Suprapubic skin (tissue), 4 donors: Measurements from ENCODE around the gene CFAP92. TPM values are rescaled to one million over a fixed set of nuclear protein-coding genes. Genes with fewer than 3 reads are reported as not detected.
A peak's percentile ranks its signal among the peaks of the same experiment; 100 is the strongest.

Experiments
- DNase-seq, 2 donors: peaks; one replicate each; pipeline ENCODE4 v3.0.0-alpha.2; 2019; ENCODE audit warnings: low spot score in 2 of 2
- H3K27ac ChIP-seq: fragments of 200-600 bp; sonication (generic); one replicate; pipeline ENCODE4 v1.5.1; 2019
- H3K27me3 ChIP-seq: fragments of 200-600 bp; sonication (generic); one replicate; pipeline ENCODE4 v1.5.1; 2019
- H3K36me3 ChIP-seq: fragments of 200-600 bp; sonication (generic); one replicate; pipeline ENCODE4 v1.5.1; 2019
- H3K4me1 ChIP-seq: fragments of 200-600 bp; sonication (generic); one replicate; pipeline ENCODE4 v1.5.1; 2019
- H3K4me3 ChIP-seq: fragments of 200-600 bp; sonication (generic); one replicate; pipeline ENCODE4 v1.5.1; 2019; ENCODE audit warnings: mild to moderate bottlenecking
- H3K9me3 ChIP-seq: fragments of 200-600 bp; sonication (generic); one replicate; pipeline ENCODE4 v1.5.1; 2019
- EP300 ChIP-seq: sonication (generic); formaldehyde crosslinking; IDR thresholded peaks from one replicate; pipeline ENCODE4 v1.6.1; 2017; ENCODE audit warnings: antibody characterized with exemption
- POLR2A ChIP-seq, 2 donors: fragments of 450-650 bp; IDR thresholded peaks; one replicate each; pipeline ENCODE4 v1.6.1; 2017; ENCODE audit warnings: antibody characterized with exemption in 2 of 2, mild to moderate bottlenecking in 2 of 2, moderate library complexity in 2 of 2
- POLR2AphosphoS5 ChIP-seq, 3 donors: sonication (generic); formaldehyde crosslinking; IDR thresholded peaks; one replicate each; pipeline ENCODE4 v1.6.1; 2017; ENCODE audit warnings: antibody characterized with exemption in 3 of 3
- WGBS: methylation state at CpG from one replicate; pipeline ENCODE4 v1.1.5; 2018; 5-methylcytosine and 5-hydroxymethylcytosine counted together
- total RNA-seq, 4 donors: library from RNA; depleted of rRNA; stranded (reverse); fragments of >200 nt; gene quantifications; one replicate each; pipeline ENCODE4 v1.1.0, GENCODE V29; 2016
- TF ChIP-seq, protein P1 (sequence below), 2 donors: fragments of 200-600 bp in 1 of 2; fragments of 450-650 bp in 1 of 2; sonication (generic) in 1 of 2; IDR thresholded peaks; one replicate each; pipeline ENCODE4 v1.5.1; 2016 to 2019; ENCODE audit warnings: antibody characterized with exemption in 2 of 2, mild to moderate bottlenecking in 1 of 2, moderate library complexity in 1 of 2

CFAP92 gene
- total RNA-seq, 4 donors from 2014 or later, result 0.11 to 1.7 (median 0.87) TPM

DNA sequence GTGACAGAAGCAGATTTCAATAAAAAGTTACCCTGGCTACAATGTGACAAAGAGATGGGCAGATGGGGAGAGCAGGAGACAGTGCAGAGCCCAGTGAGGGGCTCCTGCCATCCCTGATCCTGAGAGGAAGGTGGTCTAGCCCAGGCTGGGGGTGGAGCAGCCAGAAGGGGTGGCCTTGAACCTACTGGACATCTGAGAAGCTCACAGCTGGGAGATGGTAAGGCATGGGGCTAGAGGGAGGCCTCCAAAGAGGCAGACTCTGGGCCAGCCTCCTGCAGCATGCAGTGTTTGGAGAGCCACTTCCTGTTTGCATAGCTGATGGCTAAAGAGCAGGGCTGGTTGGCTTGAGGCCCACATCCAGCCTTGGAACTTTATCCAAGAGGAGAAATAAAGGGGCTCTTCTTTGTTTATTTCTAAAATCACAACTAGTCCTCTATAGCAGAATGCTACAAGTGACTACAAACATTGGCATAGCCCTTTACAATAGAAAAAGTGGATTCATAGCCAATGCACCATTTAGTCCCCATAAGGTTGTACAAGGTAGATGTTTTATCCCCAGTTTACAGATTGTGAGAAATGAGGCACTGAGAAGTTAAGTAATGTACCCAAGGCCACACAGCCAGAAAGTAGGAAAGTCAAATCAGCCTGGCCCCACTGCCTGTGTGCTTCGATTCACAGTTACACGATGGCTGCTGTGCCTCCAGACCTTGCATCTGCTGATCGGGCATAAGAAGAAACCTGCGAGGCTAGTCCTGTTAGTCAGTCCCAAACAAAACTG, 11.8 kb upstream of the CFAP92 start:
- TF ChIP-seq, protein P1, sequence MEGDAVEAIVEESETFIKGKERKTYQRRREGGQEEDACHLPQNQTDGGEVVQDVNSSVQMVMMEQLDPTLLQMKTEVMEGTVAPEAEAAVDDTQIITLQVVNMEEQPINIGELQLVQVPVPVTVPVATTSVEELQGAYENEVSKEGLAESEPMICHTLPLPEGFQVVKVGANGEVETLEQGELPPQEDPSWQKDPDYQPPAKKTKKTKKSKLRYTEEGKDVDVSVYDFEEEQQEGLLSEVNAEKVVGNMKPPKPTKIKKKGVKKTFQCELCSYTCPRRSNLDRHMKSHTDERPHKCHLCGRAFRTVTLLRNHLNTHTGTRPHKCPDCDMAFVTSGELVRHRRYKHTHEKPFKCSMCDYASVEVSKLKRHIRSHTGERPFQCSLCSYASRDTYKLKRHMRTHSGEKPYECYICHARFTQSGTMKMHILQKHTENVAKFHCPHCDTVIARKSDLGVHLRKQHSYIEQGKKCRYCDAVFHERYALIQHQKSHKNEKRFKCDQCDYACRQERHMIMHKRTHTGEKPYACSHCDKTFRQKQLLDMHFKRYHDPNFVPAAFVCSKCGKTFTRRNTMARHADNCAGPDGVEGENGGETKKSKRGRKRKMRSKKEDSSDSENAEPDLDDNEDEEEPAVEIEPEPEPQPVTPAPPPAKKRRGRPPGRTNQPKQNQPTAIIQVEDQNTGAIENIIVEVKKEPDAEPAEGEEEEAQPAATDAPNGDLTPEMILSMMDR (IDR thresholded peaks at IDR 0.05), result no peak
- peaks cover 51% of the 10 kb centered on the region for H3K4me1 ChIP-seq
- DNase-seq, result no peak
- H3K36me3 ChIP-seq, result no peaks in the 10 kb centered on the region
- H3K27ac ChIP-seq, result no peak overlapping the region
- H3K9me3 ChIP-seq, result no peaks in the 10 kb centered on the region
- WGBS, result 97% methylated on average over 4 of the region's 4 CpGs
- H3K27me3 ChIP-seq, result peaks cover 49% of the 10 kb centered on the region
- no peak overlapping the region for H3K4me3 ChIP-seq

DNA sequence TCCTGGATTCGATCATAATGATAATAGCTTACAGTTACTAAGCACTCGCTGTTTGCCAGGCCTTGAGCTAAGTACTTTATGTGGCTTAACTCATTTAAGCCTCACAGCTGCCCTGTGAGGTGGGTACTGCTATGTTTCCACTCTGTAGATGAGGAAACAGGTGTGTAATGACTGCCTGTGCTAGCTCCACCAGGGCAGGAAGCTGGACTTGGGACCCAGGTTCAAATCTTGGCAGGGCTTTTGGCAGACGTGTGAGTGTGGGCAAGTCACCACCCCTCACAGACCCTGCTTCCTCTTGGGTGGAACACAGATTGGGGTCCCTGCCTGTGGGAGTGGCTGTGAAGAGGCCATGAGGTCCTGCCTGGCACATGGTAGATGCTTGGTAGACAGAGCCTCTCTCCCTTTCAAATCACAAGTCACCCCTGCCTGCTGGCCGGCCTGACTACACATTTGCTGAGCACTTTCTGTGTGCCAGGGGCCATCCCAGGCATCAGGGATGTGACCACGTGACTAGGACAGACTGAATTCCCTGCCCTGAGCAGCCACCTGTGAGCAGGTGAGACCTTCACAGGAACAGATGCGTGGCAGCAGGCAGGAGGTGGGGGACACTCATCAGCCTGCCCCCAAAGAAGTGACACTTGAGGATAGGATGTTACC, 10.9 kb upstream of the CFAP92 start:
- Histone ChIP-seq H3K27ac (no peak overlapping the region), H3K36me3 (no peaks in the 10 kb centered on the region), H3K9me3 (no peaks in the 10 kb centered on the region), H3K4me1 (peaks cover 55% of the 10 kb centered on the region), H3K4me3 (no peak overlapping the region), H3K27me3 (peaks cover 49% of the 10 kb centered on the region)
- 86% methylated on average over 6 of the region's 6 CpGs for WGBS
- TF ChIP-seq POLR2A (IDR thresholded peaks at IDR 0.05) (no peak), EP300 (no peak), POLR2AphosphoS5 (IDR thresholded peaks at IDR 0.05) (no peak)
- TF ChIP-seq, protein P1 (IDR thresholded peaks at IDR 0.05), result no peak
- no peak for DNase-seq

DNA sequence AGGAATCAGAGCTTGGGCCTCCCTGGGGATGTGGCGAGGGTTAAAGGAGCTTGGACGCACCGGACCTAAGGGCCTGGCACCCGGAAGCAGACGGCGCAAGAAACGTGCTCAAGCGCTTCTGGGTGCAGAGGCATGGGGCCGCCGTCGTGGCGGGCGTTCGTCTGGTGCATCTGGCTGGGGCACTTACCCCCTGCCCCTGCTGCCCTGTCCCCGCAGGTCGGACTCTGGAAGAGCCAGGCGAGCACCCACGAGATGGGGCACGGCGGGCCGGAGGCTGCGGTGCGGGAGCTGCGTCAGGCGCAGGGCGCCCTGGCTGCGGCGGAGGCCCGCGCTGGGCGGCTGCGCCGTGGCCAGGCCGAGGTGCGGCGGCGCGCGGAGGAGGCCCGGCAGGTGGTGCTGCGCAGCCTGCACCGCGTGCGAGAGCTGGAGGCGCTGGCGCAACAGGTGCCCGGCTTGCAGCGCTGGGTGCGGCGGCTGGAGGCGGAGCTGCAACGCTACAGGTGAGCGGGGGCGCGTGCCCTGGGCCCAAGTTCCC, 9.8 kb upstream of the CFAP92 start:
- Histone ChIP-seq H3K27me3 (peaks cover 49% of the 10 kb centered on the region), H3K9me3 (no peaks in the 10 kb centered on the region), H3K4me3 (peak overlapping the region; percentile 16), H3K36me3 (no peaks in the 10 kb centered on the region), H3K27ac (no peak overlapping the region), H3K4me1 (peaks cover 55% of the 10 kb centered on the region)
- no peak for TF ChIP-seq EP300
- no peak for TF ChIP-seq POLR2AphosphoS5 (IDR thresholded peaks at IDR 0.05)
- no peak for TF ChIP-seq POLR2A (IDR thresholded peaks at IDR 0.05)
- TF ChIP-seq, protein P1 (IDR thresholded peaks at IDR 0.05), result peak in 1 of 2 donors; percentile 30
- 17% methylated on average over 19 of the region's 55 CpGs for WGBS
- DNase-seq, result no peak

DNA sequence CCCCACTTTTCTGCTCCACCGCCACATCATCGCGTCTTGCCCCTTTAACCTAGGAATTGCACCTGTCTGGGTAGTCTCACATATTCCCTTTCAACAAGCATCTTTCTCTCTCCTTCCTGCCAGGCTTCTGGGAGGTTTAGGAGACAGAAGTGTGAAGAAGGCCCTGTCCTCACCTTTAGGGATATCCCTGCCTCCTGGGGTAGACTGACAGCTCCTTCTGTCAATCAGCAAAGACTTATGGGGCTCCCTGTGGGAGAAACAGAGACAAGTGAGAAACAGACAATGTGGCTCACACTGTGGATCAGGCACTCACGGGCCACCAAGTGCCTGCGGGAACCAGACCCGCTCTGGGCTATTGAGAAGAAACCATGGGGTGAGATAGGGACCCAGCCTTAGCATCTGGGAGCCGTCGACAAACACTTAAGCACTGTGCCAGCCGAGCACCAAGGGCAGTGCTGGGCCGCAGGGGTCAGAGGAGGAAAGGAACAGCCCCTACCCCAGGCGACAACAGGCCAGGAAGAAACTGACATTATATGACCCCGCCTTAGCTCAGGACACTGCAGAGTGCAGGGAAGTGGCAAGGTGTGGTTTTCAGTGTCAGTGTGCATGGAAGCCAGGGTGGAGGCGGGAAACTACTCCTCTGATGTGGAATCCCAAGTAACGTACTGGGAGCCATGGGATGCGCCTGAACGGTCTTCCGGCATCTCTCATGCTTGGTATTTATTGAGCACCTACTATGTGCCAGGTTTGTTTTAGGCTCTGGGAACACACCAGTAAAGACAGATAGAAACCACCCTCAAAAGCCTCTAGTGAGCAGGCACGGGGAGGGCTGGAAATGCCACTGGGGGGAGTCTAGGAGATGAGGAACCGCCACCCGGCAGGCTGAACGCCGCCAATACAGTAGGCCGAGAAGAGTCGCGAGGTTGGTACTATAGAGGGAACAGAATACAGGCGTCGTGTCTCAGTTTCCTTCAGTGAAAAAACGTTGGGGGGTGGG, 9.0 kb upstream of the CFAP92 start:
- Histone ChIP-seq H3K36me3 (no peaks in the 10 kb centered on the region), H3K27ac (no peak overlapping the region), H3K4me3 (peak overlapping the region; percentile 46), H3K9me3 (no peaks in the 10 kb centered on the region), H3K4me1 (peaks cover 55% of the 10 kb centered on the region), H3K27me3 (peaks cover 49% of the 10 kb centered on the region)
- WGBS, result 55% methylated on average over 28 of the region's 28 CpGs
- TF ChIP-seq EP300 (no peak), POLR2AphosphoS5 (IDR thresholded peaks at IDR 0.05) (no peak), POLR2A (IDR thresholded peaks at IDR 0.05) (no peak)
- TF ChIP-seq, protein P1 (IDR thresholded peaks at IDR 0.05), result no peak
- DNase-seq, result no peak
